ENCODE results near the gene GP9. TPM values are rescaled to one million over a fixed set of nuclear protein-coding genes. Genes with fewer than 3 reads are reported as not detected.
"Not testable (repeated sequence)": the region's sequence is repeated elsewhere in the genome, so short reads cannot be mapped to it uniquely, and the experiment has no call there.

GP9 gene
- total RNA-seq, 6 donors from 2014 or later, result 0.47 to 12.0 (median 4.3) TPM; not detected in 1

DNA sequence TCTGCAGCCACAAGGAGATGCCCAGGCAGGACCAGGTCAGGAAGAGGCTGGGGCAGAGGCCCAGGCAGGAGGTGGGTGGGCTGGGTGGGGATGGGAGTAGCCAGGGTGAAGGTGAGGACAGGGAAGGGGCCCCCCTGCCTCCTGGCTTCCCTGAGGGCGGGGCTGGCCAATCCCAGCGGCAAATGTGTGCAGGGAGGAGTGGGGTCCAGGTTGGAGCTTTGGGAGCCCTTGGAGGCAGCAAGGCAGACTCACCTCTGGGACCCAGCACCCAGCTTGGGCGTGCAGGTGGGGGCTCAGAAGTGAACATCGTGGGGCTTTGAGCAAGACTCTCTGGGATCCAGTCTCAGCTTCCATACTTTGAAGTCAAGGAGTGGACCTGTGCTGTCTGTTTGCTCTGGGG lies 25.2 kb downstream of the GP9 start:
- TF ChIP-seq, protein P1, sequence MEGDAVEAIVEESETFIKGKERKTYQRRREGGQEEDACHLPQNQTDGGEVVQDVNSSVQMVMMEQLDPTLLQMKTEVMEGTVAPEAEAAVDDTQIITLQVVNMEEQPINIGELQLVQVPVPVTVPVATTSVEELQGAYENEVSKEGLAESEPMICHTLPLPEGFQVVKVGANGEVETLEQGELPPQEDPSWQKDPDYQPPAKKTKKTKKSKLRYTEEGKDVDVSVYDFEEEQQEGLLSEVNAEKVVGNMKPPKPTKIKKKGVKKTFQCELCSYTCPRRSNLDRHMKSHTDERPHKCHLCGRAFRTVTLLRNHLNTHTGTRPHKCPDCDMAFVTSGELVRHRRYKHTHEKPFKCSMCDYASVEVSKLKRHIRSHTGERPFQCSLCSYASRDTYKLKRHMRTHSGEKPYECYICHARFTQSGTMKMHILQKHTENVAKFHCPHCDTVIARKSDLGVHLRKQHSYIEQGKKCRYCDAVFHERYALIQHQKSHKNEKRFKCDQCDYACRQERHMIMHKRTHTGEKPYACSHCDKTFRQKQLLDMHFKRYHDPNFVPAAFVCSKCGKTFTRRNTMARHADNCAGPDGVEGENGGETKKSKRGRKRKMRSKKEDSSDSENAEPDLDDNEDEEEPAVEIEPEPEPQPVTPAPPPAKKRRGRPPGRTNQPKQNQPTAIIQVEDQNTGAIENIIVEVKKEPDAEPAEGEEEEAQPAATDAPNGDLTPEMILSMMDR (IDR thresholded peaks at IDR 0.05), result no peak
- TF ChIP-seq POLR2A (IDR thresholded peaks at IDR 0.05), result no peak
- no peak for TF ChIP-seq EP300 (IDR thresholded peaks at IDR 0.05)
- no peak for TF ChIP-seq POLR2AphosphoS5 (IDR thresholded peaks at IDR 0.05)
- Histone ChIP-seq H3K36me3 (no peaks in the 10 kb centered on the region), H3K4me1 (peaks cover 7 to 13% (median 12%) of the 10 kb centered on the region in 4 donors), H3K27ac (peak overlapping the region in 3 of 4 donors; percentile 85 to 93 (median 89)), H3K4me3 (no peak overlapping the region), H3K9me3 (no peaks in the 10 kb centered on the region), H3K27me3 (no peaks in the 10 kb centered on the region)
- WGBS, 2 donors, result 76 to 86% methylated on average over 4 of the region's 4 CpGs
- ATAC-seq (ENCODE audit: low FRiP score in 2 of 2) (no peak), DNase-seq (no peak)

DNA sequence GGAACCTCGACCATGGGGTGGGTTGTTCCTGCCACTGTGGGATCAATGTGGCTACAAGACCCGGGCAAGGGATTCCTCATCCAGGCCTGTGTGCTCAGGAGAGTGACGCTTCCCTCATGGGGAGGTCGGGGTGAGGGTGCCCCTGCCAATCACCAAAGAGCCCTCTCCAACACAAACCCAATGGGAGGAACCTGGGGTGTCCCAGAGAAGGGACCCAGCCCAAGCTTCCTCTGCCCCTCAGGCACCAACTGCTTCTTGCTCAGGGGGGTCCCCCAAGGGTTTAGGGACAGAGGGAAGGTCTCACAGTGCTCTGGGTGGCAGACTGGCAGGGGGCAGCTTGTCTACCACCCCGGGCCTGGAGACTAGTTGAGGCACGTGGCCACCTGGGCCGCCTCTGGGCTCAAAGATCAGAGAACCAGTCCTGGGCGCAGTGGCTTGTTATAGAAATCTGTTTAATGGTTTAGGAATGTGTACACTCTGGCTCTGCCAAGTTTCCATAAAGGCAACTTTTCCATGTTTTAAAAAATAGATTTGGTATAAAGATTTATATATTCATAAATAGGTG lies 26.6 kb downstream of the GP9 start:
- Histone ChIP-seq H3K4me1 (peaks cover 7 to 13% (median 12%) of the 10 kb centered on the region in 4 donors), H3K27me3 (no peaks in the 10 kb centered on the region), H3K9me3 (no peaks in the 10 kb centered on the region), H3K27ac (peak overlapping the region; percentile 82 to 93 (median 87)), H3K4me3 (no peak overlapping the region), H3K36me3 (peaks cover 0 to 12% (median 10%) of the 10 kb centered on the region in 4 donors)
- peak in 1 of 2 donors; percentile 47 for ATAC-seq (ENCODE audit: low FRiP score in 2 of 2)
- TF ChIP-seq EP300 (IDR thresholded peaks at IDR 0.05) (no peak), POLR2AphosphoS5 (IDR thresholded peaks at IDR 0.05) (no peak), POLR2A (IDR thresholded peaks at IDR 0.05) (no peak)
- TF ChIP-seq, protein P1 (IDR thresholded peaks at IDR 0.05), result no peak
- DNase-seq, result no peak
- 34 to 65% methylated on average over 2 to 7 of the region's 8 CpGs for WGBS, 2 donors

DNA sequence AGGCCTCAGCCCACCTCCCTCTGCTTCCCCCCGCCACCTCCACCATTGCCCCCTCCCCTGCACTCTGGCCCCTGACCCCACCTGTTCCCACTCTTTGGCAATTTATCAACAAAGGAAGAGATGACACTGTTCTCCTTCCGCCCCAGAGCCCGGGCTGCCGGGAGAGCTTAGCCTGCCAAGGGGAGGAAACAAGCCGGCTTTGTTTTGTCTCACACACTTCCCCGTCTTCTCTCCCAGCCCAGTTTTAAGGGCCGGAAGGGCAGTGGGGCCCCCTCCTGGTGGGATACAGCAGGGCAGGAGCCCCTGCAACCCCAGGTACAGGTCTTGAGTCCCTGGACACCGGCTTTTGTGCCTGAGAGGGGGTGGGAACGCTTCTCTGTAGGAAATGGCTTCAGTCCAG lies 27.3 kb downstream of the GP9 start:
- Histone ChIP-seq H3K4me1 (peaks cover 7 to 13% (median 12%) of the 10 kb centered on the region in 4 donors), H3K27ac (peak overlapping the region in 1 of 4 donors; percentile 89), H3K36me3 (peaks cover 0 to 18% (median 16%) of the 10 kb centered on the region in 4 donors)
- peak; percentile 76 to 92 for ATAC-seq (ENCODE audit: low FRiP score in 2 of 2)
- H3K4me3 ChIP-seq, H3K27me3 ChIP-seq, H3K9me3 ChIP-seq: not testable (repeated sequence)
- 0% methylated on average over 6 of the region's 9 CpGs; no CpG with 5 or more reads in 1 of the 2 donors for WGBS, 2 donors
- peak in 1 of 2 donors; percentile 42 for DNase-seq

DNA sequence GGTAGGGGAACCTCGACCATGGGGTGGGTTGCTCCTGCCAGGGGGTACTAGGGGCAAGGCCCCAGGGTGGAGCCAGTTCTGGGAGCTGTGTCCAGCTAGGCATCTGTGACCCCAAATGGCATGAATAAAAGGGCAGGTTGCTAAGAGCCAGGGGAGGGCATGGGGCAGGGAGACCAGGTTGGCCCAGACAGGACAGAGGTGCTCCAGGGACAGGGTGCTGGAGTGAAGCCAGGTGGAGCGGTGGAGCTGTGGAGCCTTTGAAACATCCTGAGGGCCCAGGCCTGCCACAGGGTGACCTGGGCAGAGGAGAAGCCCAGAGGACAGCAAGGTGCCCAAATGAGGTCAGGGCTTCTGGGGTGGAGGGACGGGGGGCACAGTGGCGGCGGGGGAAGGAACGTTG lies 27.7 kb downstream of the GP9 start:
- not testable (repeated sequence) for H3K4me3 ChIP-seq; H3K27me3 ChIP-seq; ATAC-seq (ENCODE audit: low FRiP score in 2 of 2); H3K27ac ChIP-seq; DNase-seq; H3K9me3 ChIP-seq
- WGBS, 2 donors, result no CpG with 5 or more reads among the region's 6 CpGs
- H3K36me3 ChIP-seq, result peaks cover 0 to 22% (median 20%) of the 10 kb centered on the region in 4 donors
- H3K4me1 ChIP-seq, result peaks cover 7 to 13% (median 12%) of the 10 kb centered on the region in 4 donors

DNA sequence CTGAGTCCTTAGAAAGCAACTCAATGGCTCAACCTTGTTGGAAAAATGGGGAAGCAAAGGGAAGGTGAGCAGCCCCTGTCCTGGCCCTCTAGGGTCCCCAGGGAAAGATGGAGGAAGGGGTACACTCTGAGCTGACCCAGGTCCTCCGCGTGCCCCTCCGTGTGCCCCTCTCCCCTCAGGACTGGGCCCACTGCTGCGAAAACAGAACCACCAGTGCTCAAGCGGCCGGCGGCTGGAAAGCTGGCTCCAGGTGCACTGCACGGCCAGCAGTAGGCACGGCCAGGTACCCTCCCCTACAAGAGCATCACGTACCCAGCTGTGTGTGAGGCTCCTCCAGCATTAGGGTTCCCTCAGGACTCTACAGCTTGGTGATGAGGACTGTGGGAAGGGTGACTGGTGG lies 34.7 kb downstream of the GP9 start:
- 95 to 97% methylated on average over 10 of the region's 10 CpGs for WGBS, 2 donors
- ATAC-seq (ENCODE audit: low FRiP score in 2 of 2), result peak in 1 of 2 donors; percentile 19
- no peak overlapping the region for H3K4me3 ChIP-seq

More for the DNA sequence above, 34.7 kb downstream of the GP9 start:
- no peaks in the 10 kb centered on the region for H3K9me3 ChIP-seq
- no peaks in the 10 kb centered on the region for H3K27me3 ChIP-seq
- no peak overlapping the region for H3K27ac ChIP-seq
- peaks cover 7 to 50% (median 34%) of the 10 kb centered on the region in 4 donors for H3K36me3 ChIP-seq
- peak in 1 of 2 donors; percentile 50 for DNase-seq
- TF ChIP-seq POLR2A (IDR thresholded peaks at IDR 0.05), result no peak
- no peak for TF ChIP-seq EP300 (IDR thresholded peaks at IDR 0.05)
- TF ChIP-seq, protein P1 (IDR thresholded peaks at IDR 0.05), result no peak
- TF ChIP-seq POLR2AphosphoS5 (IDR thresholded peaks at IDR 0.05), result no peak
- H3K4me1 ChIP-seq, result no peaks in the 10 kb centered on the region
